ENCODE results near the gene SAP30BP. TPM values are rescaled to one million over a fixed set of nuclear protein-coding genes. Genes with fewer than 3 reads are reported as not detected.
A peak's percentile ranks its signal among the peaks of the same experiment; 100 is the strongest.

Gene SAP30BP
- total and polyA plus RNA-seq, 2 donors (not counting 3 experiments of a cell fraction or from before 2014, with no cell fraction given), result 116 to 151 TPM

GRCh38 chr17:75753514-75754377, 86.6 kb downstream of the SAP30BP start:
- Histone ChIP-seq H3K4me3 (replicated peaks in 1 of 3; ENCODE audit: insufficient read depth in 1 of 3, low read depth in 1 of 3, low read length in 3 of 3) (no peak overlapping the region), H3K36me3 (ENCODE audit: control insufficient read depth in 2 of 2, extremely low read depth in 1 of 2, insufficient read depth in 2 of 2, low read length in 2 of 2) (peaks cover 0 to 2% of the 10 kb centered on the region in 2 experiments), H4K20me1 (replicated peaks; ENCODE audit: control insufficient read depth, extremely low read depth, insufficient read depth, low read length) (no peaks in the 10 kb centered on the region), H3K27ac (ENCODE audit: insufficient read depth, low read depth, low read length) (no peak overlapping the region), H2AFZ (ENCODE audit: low read depth, low read length) (no peak overlapping the region), H3K4me2 (ENCODE audit: insufficient read depth, low read length) (no peak overlapping the region), H3K79me2 (ENCODE audit: control insufficient read depth, insufficient read depth, low read length) (no peaks in the 10 kb centered on the region), H3K27me3 (ENCODE audit: control insufficient read depth in 2 of 2, insufficient read depth in 2 of 2, low read length in 2 of 2) (no peaks in the 10 kb centered on the region), H3K9me3 (replicated peaks; ENCODE audit: control insufficient read depth, insufficient read depth, low read length) (no peaks in the 10 kb centered on the region), H3K4me1 (ENCODE audit: control insufficient read depth, extremely low read depth, insufficient read depth, low read length) (no peaks in the 10 kb centered on the region), H3K9me1 (replicated peaks; ENCODE audit: control insufficient read depth, extremely low read depth, insufficient read depth, low read length) (no peaks in the 10 kb centered on the region), H3K9ac (replicated peaks; ENCODE audit: extremely low read depth, insufficient read depth, low read length) (no peak overlapping the region)
- no peak for FAIRE-seq
- dilution Hi-C loops (cut with MboI; ENCODE audit: extremely low pct_ligation_motif_present, low sequenced_read_pairs), result no loop called here
- BruUV-seq (replicated peaks), result no TSS peak
- intact Hi-C loops (cut with micrococcal nuclease), result no loop called here
- TF ChIP-seq GATA2 (IDR thresholded peaks at IDR 0.05; ENCODE audit: insufficient read depth, insufficient read length, low read depth, low read length), result no peak
- TF ChIP-seq EZH2 (IDR thresholded peaks at IDR 0.05; ENCODE audit: borderline replicate concordance, low read depth, low read length, severe bottlenecking), result no peak
- peak; percentile 34 to 36 for TF ChIP-seq CTCF (IDR thresholded peaks at IDR 0.05; ENCODE audit: extremely low read depth in 1 of 2, insufficient read depth in 1 of 2, low read depth in 1 of 2, low read length in 2 of 2)
- TF ChIP-seq MYC (IDR thresholded peaks at IDR 0.05; ENCODE audit: low read depth, low read length), result no peak
- no peak for TF ChIP-seq POLR2A (IDR thresholded peaks at IDR 0.05; ENCODE audit: low read depth, low read length)
- POLR2A ChIA-PET, result no interaction called here
- no peak for DNase-seq (ENCODE audit: low read depth, low spot score)
- CTCF ChIA-PET, result interaction anchor here (0.6 to 2.6 kb wide), 32 partner anchors 11 to 251 kb away, joined by 3 to 45 read pairs (median 5); partner anchors contain the start of genes GALK1, MRPL38, SMIM5 and TRIM65

All from endothelial cell of umbilical vein (primary cell).